ENCODE data around the gene MFNG. TPM values are rescaled to one million over a fixed set of nuclear protein-coding genes. Genes with fewer than 3 reads are reported as not detected.
A peak's percentile ranks its signal among the peaks of the same experiment; 100 is the strongest.

Gene MFNG, protein sequence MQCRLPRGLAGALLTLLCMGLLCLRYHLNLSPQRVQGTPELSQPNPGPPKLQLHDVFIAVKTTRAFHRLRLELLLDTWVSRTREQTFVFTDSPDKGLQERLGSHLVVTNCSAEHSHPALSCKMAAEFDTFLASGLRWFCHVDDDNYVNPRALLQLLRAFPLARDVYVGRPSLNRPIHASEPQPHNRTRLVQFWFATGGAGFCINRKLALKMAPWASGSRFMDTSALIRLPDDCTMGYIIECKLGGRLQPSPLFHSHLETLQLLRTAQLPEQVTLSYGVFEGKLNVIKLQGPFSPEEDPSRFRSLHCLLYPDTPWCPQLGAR
- total RNA-seq (2021), result 2.0 and 3.3 TPM in 2 replicates
- long read RNA-seq, transcript MFNG-201 (8 exons, 2,088 nt), result major isoform, 11 of 16 reads
- long read RNA-seq, partial matches to known transcripts, result 0 of 16 reads
- long read RNA-seq, other reads (novel, unspliced or antisense), result 5 of 16 reads

- Histone ChIP-seq H2AFZ (ENCODE audit: low read length) (no peak within 1 kb of the TSS), H2BK15ac (ENCODE audit: low read depth, low read length) (no peak within 1 kb of the TSS)
Observed at GRCh38 chr22:37486224-37486845, at the start of gene MFNG. Gene MFNG, minus strand, starts transcription at chr22:37486384. Its CDS starts 207 bp downstream, at chr22:37486177.

More at GRCh38 chr22:37486224-37486845, at the start of gene MFNG:
- H2BK120ac ChIP-seq (ENCODE audit: low read depth, low read length, poor library complexity, severe bottlenecking), result no peak within 1 kb of the TSS
- H3K4me1 ChIP-seq (ENCODE audit: insufficient read depth, low read length), result peaks cover 20% of the 10 kb centered on the region; the same call in 1 of the 2 replicates
- H3K27me3 ChIP-seq (ENCODE audit: insufficient read depth, low read length), result no peaks in the 10 kb centered on the region
- H3K4ac ChIP-seq (ENCODE audit: low read depth, low read length), result no peak within 1 kb of the TSS
- H3K23ac ChIP-seq (ENCODE audit: insufficient read length, low read depth, low read length), result no peak within 1 kb of the TSS
- no peaks in the 10 kb centered on the region for H3K79me1 ChIP-seq (ENCODE audit: insufficient read depth, low read depth, low read length, poor library complexity, severe bottlenecking)
- H3K27ac ChIP-seq (ENCODE audit: insufficient read length, low read depth, low read length), result no peak within 1 kb of the TSS
- WGBS (ENCODE audit: extremely low coverage, insufficient read length, low lambda C conversion rate), result no CpG with 5 or more reads among the region's 24 CpGs
- H3K23me2 ChIP-seq (ENCODE audit: insufficient read length, low read depth, low read length, poor library complexity, severe bottlenecking), result peaks cover 4% of the 10 kb centered on the region
- H3K4me3 Mint-ChIP-seq, result peak within 1 kb of the TSS; percentile 24 to 71
- H3K9me3 Mint-ChIP-seq, result no peaks in the 10 kb centered on the region
- peaks cover 21% of the 10 kb centered on the region for H3K27me3 Mint-ChIP-seq (ENCODE audit: low read depth)
- peak within 1 kb of the TSS; percentile 51 for H3K4me2 ChIP-seq (ENCODE audit: insufficient read depth, insufficient read length, low read length)
- H3K18ac ChIP-seq (ENCODE audit: insufficient read length, low read depth, low read length), result no peak within 1 kb of the TSS
- H3K27ac Mint-ChIP-seq, result peak within 1 kb of the TSS; percentile 12 to 68 (median 16); a peak in 2 of 7 replicates
- peaks cover 1 to 14% (median 12%) of the 10 kb centered on the region in 3 experiments; a peak in 4 of 7 replicates for H3K36me3 Mint-ChIP-seq (ENCODE audit: insufficient read depth in 1 of 3, low read depth in 3 of 3)
- H3K79me2 ChIP-seq (ENCODE audit: insufficient read depth, low read length), result no peaks in the 10 kb centered on the region
- no peaks in the 10 kb centered on the region for H3K9me3 ChIP-seq (ENCODE audit: control insufficient read depth, low read depth, low read length)
- H2AK5ac ChIP-seq (ENCODE audit: insufficient read length, low read length), result no peak within 1 kb of the TSS
- H4K5ac ChIP-seq (ENCODE audit: insufficient read length, low read depth, low read length), result no peak within 1 kb of the TSS
- no peak within 1 kb of the TSS for H2BK12ac ChIP-seq (ENCODE audit: insufficient read length, low read depth, low read length)
- no peak within 1 kb of the TSS for H4K91ac ChIP-seq (ENCODE audit: insufficient read length, low read depth, low read length)
- H4K8ac ChIP-seq (replicated peaks; ENCODE audit: insufficient read length, low read depth, low read length), result no peak within 1 kb of the TSS
- H2BK20ac ChIP-seq (ENCODE audit: low read depth, low read length, poor library complexity, severe bottlenecking), result no peak within 1 kb of the TSS
- DNase-seq, result peak; percentile 81
- no peak within 1 kb of the TSS for H3K9ac ChIP-seq (ENCODE audit: extremely low read depth, insufficient read length, low read length)
- H3K4me1 Mint-ChIP-seq, result peaks cover 33 to 73% of the 10 kb centered on the region in 2 experiments
- no peak within 1 kb of the TSS; the same call in 1 of the 2 replicates for H3K14ac ChIP-seq (ENCODE audit: insufficient read depth, low read length)
- no peak within 1 kb of the TSS for H2BK5ac ChIP-seq (ENCODE audit: insufficient read length, low read length)
- no peak within 1 kb of the TSS for H3K56ac ChIP-seq (ENCODE audit: insufficient read length, low read depth, low read length)
- no peaks in the 10 kb centered on the region for H4K20me1 ChIP-seq (ENCODE audit: control insufficient read depth, insufficient read depth, insufficient read length)
- TF ChIP-seq CTCF (conservative IDR thresholded peaks at IDR 0.05), result peak; percentile 41; the same call in 2 of the 3 replicates
- no peak within 1 kb of the TSS for H3T11ph ChIP-seq (ENCODE audit: low read length)

Measured in H9 (cell line).